Dermis microvascular lymphatic vessel endothelial cell (primary cell): ENCODE data around the gene EGF. TPM values are rescaled to one million over a fixed set of nuclear protein-coding genes. Genes with fewer than 3 reads are reported as not detected.

ENCODE experiments used
- DNase-seq, 2 donors: peaks; one replicate each; pipeline versions ENCODE4 v3.0.0 to v3.0.0-alpha.2; 2010; ENCODE audit warnings: low read depth in 2 of 2
- total RNA-seq: library from RNA; depleted of rRNA; stranded (reverse); fragments of >200 nt; gene quantifications from 2 replicates; pipeline ENCODE4 v1.2.1, GENCODE V29; 2014

EGF gene
- total RNA-seq, 1 donor from 2014 or later = under 0.01 TPM

- DNase-seq = no peak
Observed at GRCh38 chr4:109959195-109959594, 46.5 kb downstream of the EGF start.

- DNase-seq = no peak
Observed at GRCh38 chr4:109962401-109962800, 49.7 kb downstream of the EGF start.

DNA sequence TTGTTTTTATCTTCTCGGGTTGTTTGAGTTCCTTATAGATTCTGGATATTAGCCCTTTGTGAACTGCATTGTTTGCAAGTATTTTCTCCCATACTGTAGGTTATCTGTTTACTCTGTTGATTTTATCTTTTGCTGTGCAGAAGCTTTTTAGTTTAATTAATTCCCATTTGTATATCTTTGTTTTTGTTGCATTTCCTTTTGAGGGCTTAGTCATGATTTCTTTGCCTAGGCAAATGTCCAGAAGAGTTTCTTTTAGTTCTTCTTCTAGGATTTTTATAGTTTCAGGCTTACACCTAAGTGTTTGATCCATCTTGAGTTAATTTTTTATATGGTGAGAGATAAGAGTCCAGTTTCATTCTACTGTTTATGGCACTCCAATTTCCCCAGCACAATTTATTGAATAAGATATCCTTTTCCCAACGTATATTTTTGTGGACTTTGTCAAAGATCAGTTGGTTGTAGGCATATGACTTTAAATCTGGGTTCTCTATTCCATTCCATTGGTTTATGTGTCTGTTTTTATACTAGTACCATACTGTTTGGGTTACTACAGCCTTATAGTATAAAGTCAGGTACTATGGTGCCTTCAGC lies 54.3 kb downstream of the EGF start:
- no peak for DNase-seq

- DNase-seq = no peak
Observed at GRCh38 chr4:109967798-109968520, 55.3 kb downstream of the EGF start.

DNA sequence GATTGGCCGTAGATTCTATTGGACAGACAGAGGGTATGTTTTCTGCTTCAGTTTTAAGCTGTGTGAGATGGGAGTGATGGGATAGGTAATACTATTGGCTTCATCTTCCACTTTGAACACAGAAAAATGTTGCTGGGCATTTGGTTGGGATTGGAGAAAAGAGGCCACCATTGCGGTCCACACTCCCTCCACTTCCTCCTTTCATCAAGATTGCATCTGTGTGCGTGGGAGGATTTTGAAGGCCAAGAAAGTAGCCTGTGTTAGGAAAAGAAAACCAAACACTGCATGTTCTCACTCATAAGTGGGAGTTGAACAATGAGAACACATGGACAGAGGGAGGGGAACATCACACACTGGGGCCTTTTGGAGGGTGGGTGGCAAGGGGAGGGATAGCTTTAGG lies 56.4 kb downstream of the EGF start:
- DNase-seq = no peak

- peak; percentile 67 to 73 for DNase-seq
Observed at GRCh38 chr4:109969919-109970318, 57.2 kb downstream of the EGF start.

DNA sequence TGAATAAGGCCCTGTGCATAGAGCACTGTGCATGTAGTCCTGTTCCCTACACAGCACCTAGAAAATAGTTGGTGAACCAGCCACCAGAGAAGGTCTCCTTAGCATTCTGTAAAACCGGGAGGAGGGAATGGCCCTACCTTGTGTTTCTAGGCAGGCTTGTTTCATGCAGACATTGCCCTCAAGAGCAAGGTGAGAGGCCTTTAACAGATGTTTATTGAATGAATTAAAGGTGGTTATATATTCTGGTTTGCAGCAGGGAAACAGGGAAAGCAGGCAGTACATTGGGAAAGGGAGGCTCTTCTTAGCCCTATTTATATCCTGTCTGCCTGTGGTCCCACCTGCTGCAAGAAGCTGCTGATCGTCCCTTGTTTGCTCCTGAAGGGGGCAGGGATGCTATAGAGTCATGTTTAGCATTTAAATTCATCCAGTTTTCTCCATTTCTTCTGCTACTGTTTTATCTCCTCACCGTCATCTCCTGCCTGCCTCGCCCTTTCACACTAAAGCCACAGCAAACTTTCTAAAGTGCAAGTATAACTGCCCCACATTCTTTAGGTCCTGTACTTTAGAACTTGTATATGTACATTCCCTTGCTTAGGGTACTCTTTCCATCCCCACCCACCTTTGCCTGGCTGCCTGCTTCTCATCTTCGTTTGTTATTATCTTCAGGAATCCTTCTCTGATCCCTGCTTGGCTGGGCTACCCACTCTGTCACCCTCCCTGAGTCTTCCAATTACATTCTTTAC lies 60.3 kb downstream of the EGF start:
- DNase-seq = no peak

DNA sequence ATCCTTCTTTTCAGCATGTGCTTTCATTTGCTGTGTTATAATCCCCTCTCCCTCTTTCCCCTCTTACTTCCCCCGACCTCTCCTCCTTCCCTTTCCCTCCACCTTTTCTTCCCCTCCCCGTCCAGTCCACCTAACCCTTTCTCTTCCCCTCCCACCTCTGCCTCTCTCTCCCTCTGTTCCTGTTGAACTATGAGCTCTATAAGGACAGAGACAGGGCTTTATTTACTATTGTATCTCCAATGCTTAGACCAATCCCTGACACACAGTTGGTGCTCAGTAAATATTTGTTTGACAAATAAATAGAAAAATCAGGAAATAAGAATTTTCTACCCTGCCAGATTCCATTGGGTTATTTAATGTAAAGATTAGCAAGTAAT lies 60.8 kb downstream of the EGF start:
- DNase-seq = no peak

- DNase-seq = no peak
Observed at GRCh38 chr4:109976189-109976588, 63.5 kb downstream of the EGF start.

DNA sequence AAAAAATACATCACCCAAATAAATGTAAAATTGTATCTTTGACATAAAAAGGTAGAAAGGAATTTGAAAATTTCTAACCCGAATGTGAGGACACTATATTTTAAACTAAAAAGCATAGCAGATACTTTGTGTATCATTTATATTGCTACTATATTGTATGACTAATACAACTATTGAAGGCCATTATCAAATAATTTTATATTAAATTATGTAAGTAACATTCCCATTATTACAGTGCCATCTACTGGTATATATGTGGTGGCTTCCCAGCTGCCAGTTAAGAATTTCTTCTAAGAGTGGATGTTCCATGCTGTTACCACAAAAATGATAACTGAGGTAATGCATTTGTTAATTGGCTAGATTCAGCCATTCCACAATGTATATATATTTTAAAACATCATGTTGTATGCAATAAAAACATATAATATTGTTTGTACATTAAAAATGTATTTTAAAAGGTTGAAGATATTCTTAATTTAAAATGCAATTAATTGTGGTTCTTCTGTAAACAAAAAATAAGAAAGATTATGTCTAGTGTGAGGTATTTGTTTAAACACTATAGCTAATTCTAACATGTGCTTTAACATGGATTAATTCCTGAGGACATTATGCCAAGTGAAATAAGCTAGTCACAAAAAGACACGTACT lies 65.3 kb downstream of the EGF start:
- DNase-seq = peak; percentile 47 to 60

GRCh38 chr4:109978704-109979454 lies 66.2 kb downstream of the EGF start:
- DNase-seq = peak in 1 of 2 donors; percentile 4

- DNase-seq = no peak
Observed at GRCh38 chr4:109979920-109980717, 67.4 kb downstream of the EGF start.

- DNase-seq = no peak
Observed at GRCh38 chr4:109981936-109982335, 69.3 kb downstream of the EGF start.

- no peak for DNase-seq
Observed at GRCh38 chr4:109982521-109982920, 69.8 kb downstream of the EGF start.

GRCh38 chr4:109985993-109986974 lies 73.6 kb downstream of the EGF start:
- no peak for DNase-seq

DNA sequence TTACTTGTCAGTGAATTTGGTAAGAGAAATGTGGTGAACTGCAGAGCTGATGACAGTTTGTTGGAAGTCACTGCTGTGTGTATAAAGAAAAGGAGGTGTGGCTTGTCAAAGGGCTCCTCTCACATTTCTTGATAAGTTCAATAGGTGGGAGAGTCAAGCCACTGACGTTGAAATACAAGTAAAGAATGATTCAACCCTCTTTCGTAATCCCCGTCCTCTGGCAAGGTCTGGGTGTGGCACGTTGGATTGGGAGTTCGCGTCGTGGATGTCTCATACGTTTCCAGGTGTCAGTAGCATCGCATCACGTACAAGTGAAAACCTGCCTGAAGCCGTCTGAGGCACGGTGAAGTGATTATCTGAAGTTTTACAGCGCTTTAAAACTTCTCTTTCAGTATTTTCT lies 76.4 kb downstream of the EGF start:
- no peak for DNase-seq

DNA sequence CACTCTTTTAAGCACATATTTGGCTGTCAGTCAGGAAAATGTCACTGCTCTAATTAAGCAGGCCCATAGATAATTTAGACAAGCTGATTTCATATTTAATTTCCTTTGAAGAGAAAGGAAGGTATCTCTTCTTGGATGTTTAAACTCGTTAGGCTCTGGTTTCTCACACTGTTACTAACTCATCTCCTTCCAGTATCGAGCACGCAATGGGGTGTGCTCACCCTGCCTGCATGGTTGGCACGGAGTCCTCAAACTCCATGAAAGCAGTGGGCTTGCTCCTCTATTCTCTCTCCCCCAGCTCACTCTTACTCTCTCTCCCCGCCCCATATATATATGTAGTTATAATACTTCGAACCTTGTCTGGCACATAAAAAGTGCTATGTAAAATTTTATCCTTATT lies 76.9 kb downstream of the EGF start:
- no peak for DNase-seq

GRCh38 chr4:109990261-109991257 lies 77.9 kb downstream of the EGF start:
- DNase-seq = no peak
